ENCODE measurements around the gene PRR5L. TPM values are rescaled to one million over a fixed set of nuclear protein-coding genes. Genes with fewer than 3 reads are reported as not detected.
A peak's percentile ranks its signal among the peaks of the same experiment; 100 is the strongest.

PRR5L gene
- total and polyA plus RNA-seq, 4 donors, result 28.4 to 30.6 (median 29.7) TPM

DNA sequence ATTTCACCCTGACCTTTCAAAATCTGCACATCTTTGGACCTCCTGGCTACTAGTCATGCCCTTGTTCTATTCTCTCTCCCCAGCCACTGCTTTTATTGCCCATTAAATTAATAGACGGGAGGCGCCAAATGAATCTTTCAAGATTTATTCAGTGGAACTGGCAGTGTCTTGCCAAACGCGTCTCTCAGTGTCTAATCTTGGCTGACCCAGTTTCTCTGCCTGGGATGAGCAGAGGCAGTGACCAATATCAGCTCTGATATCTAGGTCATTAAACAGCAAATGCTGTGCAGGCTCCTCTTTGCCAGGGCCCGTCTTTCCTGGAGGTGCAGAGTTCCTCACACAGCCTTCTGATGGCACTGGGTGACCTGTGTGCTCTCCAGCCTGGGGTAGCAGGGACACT, 140.0 kb downstream of the PRR5L start:
- peak in 3 of 6 donors; percentile 33 to 72 (median 59) for DNase-seq (ENCODE audit: low read depth in 4 of 6, low spot score in 6 of 6)
- peaks cover 8% of the 10 kb centered on the region for H3K4me1 ChIP-seq (ENCODE audit: control insufficient read depth, insufficient read depth, low read length)
- no peaks in the 10 kb centered on the region for H3K36me3 ChIP-seq (ENCODE audit: control insufficient read depth, insufficient read depth, low read length)
- no peak overlapping the region for H3K4me3 ChIP-seq (ENCODE audit: low read depth, low read length)
- peak overlapping the region; percentile 37 for H3K27ac ChIP-seq (ENCODE audit: low read depth, low read length)
- 31% methylated on average over 5 of the region's 5 CpGs for WGBS (ENCODE audit: insufficient coverage)
- no peaks in the 10 kb centered on the region for H3K9me3 ChIP-seq (ENCODE audit: control insufficient read depth, insufficient read depth, low read length)
- H3K27me3 ChIP-seq (ENCODE audit: control insufficient read depth, insufficient read depth, low read length), result no peaks in the 10 kb centered on the region

DNA sequence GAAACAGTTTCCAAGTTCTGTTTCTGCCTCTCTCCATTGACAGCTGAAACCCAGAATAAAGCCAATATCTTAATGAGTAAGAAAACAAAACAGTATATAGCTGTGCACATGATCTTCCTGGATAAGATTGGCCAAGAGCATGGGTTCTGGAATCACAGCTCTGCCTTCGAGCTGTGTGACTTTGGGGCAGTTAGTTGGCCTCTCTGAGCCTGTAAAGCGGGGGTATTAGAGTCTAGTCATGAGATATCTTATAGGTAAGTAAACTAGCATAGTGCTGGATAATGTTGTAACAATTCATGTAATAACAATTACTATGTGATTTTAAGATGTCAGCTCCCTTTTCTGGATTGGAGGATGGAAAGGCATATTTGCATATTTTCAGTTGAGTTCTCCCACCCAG, 140.5 kb downstream of the PRR5L start:
- Histone ChIP-seq H3K27me3 (ENCODE audit: control insufficient read depth, insufficient read depth, low read length) (no peaks in the 10 kb centered on the region), H3K4me3 (ENCODE audit: low read depth, low read length) (no peak overlapping the region), H3K4me1 (ENCODE audit: control insufficient read depth, insufficient read depth, low read length) (peaks cover 8% of the 10 kb centered on the region), H3K36me3 (ENCODE audit: control insufficient read depth, insufficient read depth, low read length) (no peaks in the 10 kb centered on the region), H3K9me3 (ENCODE audit: control insufficient read depth, insufficient read depth, low read length) (no peaks in the 10 kb centered on the region), H3K27ac (ENCODE audit: low read depth, low read length) (peak overlapping the region; percentile 37)
- no CpG with 5 or more reads among the region's 2 CpGs for WGBS (ENCODE audit: insufficient coverage)
- no peak for DNase-seq (ENCODE audit: low read depth in 4 of 6, low spot score in 6 of 6)

DNA sequence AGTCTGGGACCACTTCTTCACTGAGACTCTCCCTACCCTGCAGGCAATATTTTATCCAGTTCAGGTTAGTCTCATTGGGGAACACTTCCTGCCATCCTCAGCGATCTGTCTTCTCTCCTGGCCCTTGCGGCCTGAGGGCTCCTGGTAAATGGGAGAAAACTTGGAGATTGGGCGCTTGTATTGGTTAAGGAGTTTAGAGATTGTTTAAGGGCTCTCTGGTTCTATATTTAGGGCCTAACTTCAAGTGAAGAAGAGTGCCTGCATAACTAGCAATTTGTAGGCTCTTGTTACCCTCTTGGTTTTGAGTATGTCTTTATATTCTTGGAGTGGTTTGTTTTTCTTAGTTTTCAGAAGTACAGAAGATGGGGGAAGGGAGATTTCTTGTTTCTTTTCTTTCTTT, 141.3 kb downstream of the PRR5L start:
- H3K27me3 ChIP-seq (ENCODE audit: control insufficient read depth, insufficient read depth, low read length), result no peaks in the 10 kb centered on the region

DNA sequence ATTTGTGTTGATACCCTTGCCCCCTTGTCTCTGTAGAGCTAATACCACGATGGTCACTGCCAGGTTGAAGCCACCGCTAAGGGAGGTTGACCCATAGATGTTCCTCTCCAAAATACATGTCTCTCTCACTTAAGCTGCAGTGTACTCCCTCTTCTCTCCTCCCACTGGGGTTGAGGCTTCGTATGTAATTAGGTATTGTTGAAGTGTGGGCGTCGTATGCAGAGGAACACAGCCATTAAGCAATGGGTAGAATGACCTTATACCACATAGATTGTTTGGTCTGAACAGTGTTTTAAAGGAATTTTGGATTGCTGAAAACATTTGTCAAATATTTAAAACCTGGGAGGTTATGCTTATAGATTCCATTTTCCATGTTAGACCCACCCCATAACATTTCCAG, 142.0 kb downstream of the PRR5L start:
- Histone ChIP-seq H3K27me3 (ENCODE audit: control insufficient read depth, insufficient read depth, low read length) (no peaks in the 10 kb centered on the region), H3K36me3 (ENCODE audit: control insufficient read depth, insufficient read depth, low read length) (no peaks in the 10 kb centered on the region), H3K4me1 (ENCODE audit: control insufficient read depth, insufficient read depth, low read length) (peaks cover 8% of the 10 kb centered on the region), H3K9me3 (ENCODE audit: control insufficient read depth, insufficient read depth, low read length) (no peaks in the 10 kb centered on the region), H3K27ac (ENCODE audit: low read depth, low read length) (no peak overlapping the region), H3K4me3 (ENCODE audit: low read depth, low read length) (no peak overlapping the region)
- DNase-seq (ENCODE audit: low read depth in 4 of 6, low spot score in 6 of 6), result no peak
- WGBS (ENCODE audit: insufficient coverage), result 100% methylated on average over 1 of the region's 5 CpGs

More for the DNA sequence above, 141.3 kb downstream of the PRR5L start:
- Histone ChIP-seq H3K36me3 (ENCODE audit: control insufficient read depth, insufficient read depth, low read length) (no peaks in the 10 kb centered on the region), H3K27ac (ENCODE audit: low read depth, low read length) (no peak overlapping the region), H3K4me3 (ENCODE audit: low read depth, low read length) (no peak overlapping the region), H3K4me1 (ENCODE audit: control insufficient read depth, insufficient read depth, low read length) (peaks cover 8% of the 10 kb centered on the region), H3K9me3 (ENCODE audit: control insufficient read depth, insufficient read depth, low read length) (no peaks in the 10 kb centered on the region)
- no peak for DNase-seq (ENCODE audit: low read depth in 4 of 6, low spot score in 6 of 6)
- 92% methylated on average over 3 of the region's 3 CpGs for WGBS (ENCODE audit: insufficient coverage)

DNA sequence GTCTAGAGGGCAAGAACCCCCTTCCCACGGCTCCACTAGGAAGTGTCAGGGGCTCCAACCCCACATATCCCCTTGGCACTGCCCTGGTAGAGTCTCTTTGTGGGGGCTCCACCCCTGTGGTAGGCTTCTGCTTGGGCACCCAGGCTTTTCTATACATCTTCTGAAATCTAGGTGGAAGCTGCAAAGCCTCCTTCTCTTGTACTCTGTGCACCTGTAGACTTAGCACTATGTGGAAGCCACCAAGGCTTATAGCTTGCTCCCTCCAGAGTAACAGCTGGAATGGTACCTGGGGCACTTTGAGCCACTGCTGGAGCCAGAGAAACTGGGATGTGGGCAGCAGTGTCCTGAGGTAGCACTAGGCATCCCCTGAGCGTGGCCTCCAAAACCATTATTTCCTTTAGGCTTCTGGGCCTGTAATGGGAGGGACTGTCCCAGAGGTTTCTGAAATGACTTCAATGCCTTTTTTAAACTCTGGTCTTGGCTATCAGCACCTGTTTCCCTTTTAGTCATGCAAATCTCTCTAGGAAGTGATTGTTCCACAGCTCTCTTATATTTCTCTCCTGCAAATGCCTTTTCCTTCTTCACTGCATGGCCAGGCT, 145.6 kb downstream of the PRR5L start:
- Histone ChIP-seq H3K4me1 (ENCODE audit: control insufficient read depth, insufficient read depth, low read length) (no peaks in the 10 kb centered on the region), H3K27me3 (ENCODE audit: control insufficient read depth, insufficient read depth, low read length) (no peaks in the 10 kb centered on the region), H3K9me3 (ENCODE audit: control insufficient read depth, insufficient read depth, low read length) (no peaks in the 10 kb centered on the region), H3K27ac (ENCODE audit: low read depth, low read length) (no peak overlapping the region), H3K4me3 (ENCODE audit: low read depth, low read length) (no peak overlapping the region), H3K36me3 (ENCODE audit: control insufficient read depth, insufficient read depth, low read length) (peaks cover 4% of the 10 kb centered on the region)
- DNase-seq (ENCODE audit: low read depth in 4 of 6, low spot score in 6 of 6), result no peak
- 100% methylated on average over 1 of the region's 2 CpGs for WGBS (ENCODE audit: insufficient coverage)

DNA sequence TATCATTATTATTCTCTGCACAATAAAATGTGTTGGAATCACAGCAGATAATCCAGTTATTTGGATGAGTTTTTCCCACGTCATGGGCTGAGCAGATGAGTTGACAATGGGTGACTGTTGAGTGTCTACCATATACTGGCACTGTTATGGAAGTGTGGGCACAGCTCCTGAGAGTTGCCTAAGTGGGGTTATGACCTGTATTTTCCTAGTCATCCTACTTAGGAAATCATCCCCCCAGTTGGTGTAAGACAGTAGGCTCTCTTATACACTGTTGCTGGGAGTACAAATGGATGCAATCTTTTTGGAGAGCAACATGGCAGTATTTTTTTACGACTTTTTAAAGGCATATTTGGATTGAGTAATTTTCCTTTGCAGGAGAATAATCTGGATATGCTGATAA, 147.6 kb downstream of the PRR5L start:
- peaks cover 4% of the 10 kb centered on the region for H3K36me3 ChIP-seq (ENCODE audit: control insufficient read depth, insufficient read depth, low read length)
- no peaks in the 10 kb centered on the region for H3K9me3 ChIP-seq (ENCODE audit: control insufficient read depth, insufficient read depth, low read length)
- no peaks in the 10 kb centered on the region for H3K4me1 ChIP-seq (ENCODE audit: control insufficient read depth, insufficient read depth, low read length)
- DNase-seq (ENCODE audit: low read depth in 4 of 6, low spot score in 6 of 6), result no peak
- no peak overlapping the region for H3K4me3 ChIP-seq (ENCODE audit: low read depth, low read length)
- no peak overlapping the region for H3K27ac ChIP-seq (ENCODE audit: low read depth, low read length)
- no CpG with 5 or more reads among the region's 2 CpGs for whole genome bisulfite sequencing (ENCODE audit: insufficient coverage)
- no peaks in the 10 kb centered on the region for H3K27me3 ChIP-seq (ENCODE audit: control insufficient read depth, insufficient read depth, low read length)

DNA sequence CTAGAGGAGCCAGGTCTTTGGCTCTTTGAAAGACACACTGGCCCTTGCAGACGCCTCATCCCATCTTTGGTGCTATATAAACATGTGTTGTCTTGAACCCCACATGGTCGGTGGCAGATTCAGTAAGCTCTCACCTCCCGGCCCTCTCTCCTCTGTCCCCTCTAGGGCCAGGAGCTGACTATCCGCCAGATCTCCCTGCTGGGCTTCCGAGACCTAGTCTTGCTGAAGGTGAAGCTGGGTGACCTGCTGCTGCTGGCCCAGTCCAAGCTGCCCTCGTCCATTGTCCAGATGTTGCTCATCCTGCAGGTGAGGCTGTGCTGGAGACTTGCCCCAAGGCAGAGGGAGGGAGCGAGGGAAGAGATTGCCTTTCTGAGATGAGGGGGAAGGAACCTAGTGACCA, 150.0 kb downstream of the PRR5L start:
- no peak for DNase-seq (ENCODE audit: low read depth in 4 of 6, low spot score in 6 of 6)
- Histone ChIP-seq H3K4me3 (ENCODE audit: low read depth, low read length) (no peak overlapping the region), H3K36me3 (ENCODE audit: control insufficient read depth, insufficient read depth, low read length) (peaks cover 4% of the 10 kb centered on the region), H3K9me3 (ENCODE audit: control insufficient read depth, insufficient read depth, low read length) (no peaks in the 10 kb centered on the region), H3K27ac (ENCODE audit: low read depth, low read length) (no peak overlapping the region), H3K4me1 (ENCODE audit: control insufficient read depth, insufficient read depth, low read length) (peaks cover 20% of the 10 kb centered on the region), H3K27me3 (ENCODE audit: control insufficient read depth, insufficient read depth, low read length) (no peaks in the 10 kb centered on the region)
- WGBS (ENCODE audit: insufficient coverage), result 94% methylated on average over 6 of the region's 7 CpGs

DNA sequence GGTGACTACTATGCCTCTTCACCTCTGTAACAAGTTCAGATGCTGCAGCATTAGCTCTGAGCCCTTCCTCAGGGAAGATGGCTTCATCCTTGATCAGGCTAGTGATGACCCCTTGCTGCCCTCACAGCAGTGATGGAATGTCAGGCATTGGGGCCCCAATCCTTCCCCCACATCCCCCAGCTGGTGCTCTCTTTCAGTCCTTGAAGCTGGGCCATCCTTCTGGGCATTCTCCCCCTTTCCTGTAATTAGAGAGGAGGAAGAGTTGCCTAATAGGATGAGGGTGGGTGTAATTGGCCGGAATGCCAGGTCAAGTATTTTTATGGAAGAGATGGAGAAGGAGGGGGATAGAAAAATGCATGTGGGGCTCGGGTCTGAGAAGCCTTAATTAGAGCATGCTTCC, 151.4 kb downstream of the PRR5L start:
- 88% methylated on average over 1 of the region's 2 CpGs for WGBS (ENCODE audit: insufficient coverage)

DNA sequence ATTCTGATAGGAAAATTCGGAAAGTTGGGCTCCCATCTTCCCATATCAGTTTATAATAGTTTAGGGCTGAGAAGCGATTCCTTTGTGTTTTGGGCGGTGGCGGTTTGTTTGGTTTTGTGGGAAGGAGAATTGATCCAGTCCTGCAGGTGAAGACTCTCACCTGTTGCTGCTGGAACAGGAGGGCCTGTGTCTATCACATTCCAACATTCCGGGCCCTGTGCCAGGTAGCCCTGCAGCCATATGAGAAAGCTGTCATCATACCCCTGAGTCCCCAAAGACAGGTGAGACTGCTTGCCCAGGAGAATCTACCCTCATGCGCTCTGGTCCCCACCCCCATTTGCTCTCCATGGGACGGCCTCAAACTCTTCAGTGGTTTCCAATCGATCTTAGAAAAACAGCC, 151.9 kb downstream of the PRR5L start:
- DNase-seq (ENCODE audit: low read depth in 4 of 6, low spot score in 6 of 6), result no peak
- peaks cover 30% of the 10 kb centered on the region for H3K4me1 ChIP-seq (ENCODE audit: control insufficient read depth, insufficient read depth, low read length)
- no peaks in the 10 kb centered on the region for H3K27me3 ChIP-seq (ENCODE audit: control insufficient read depth, insufficient read depth, low read length)
- H3K27ac ChIP-seq (ENCODE audit: low read depth, low read length), result no peak overlapping the region
- H3K9me3 ChIP-seq (ENCODE audit: control insufficient read depth, insufficient read depth, low read length), result no peaks in the 10 kb centered on the region
- H3K36me3 ChIP-seq (ENCODE audit: control insufficient read depth, insufficient read depth, low read length), result peaks cover 8% of the 10 kb centered on the region
- H3K4me3 ChIP-seq (ENCODE audit: low read depth, low read length), result no peak overlapping the region
- WGBS (ENCODE audit: insufficient coverage), result 83% methylated on average over 6 of the region's 8 CpGs

More for the DNA sequence above, 151.4 kb downstream of the PRR5L start:
- peaks cover 8% of the 10 kb centered on the region for H3K36me3 ChIP-seq (ENCODE audit: control insufficient read depth, insufficient read depth, low read length)
- H3K9me3 ChIP-seq (ENCODE audit: control insufficient read depth, insufficient read depth, low read length), result no peaks in the 10 kb centered on the region
- H3K27ac ChIP-seq (ENCODE audit: low read depth, low read length), result no peak overlapping the region
- H3K4me3 ChIP-seq (ENCODE audit: low read depth, low read length), result no peak overlapping the region
- DNase-seq (ENCODE audit: low read depth in 4 of 6, low spot score in 6 of 6), result no peak
- H3K27me3 ChIP-seq (ENCODE audit: control insufficient read depth, insufficient read depth, low read length), result no peaks in the 10 kb centered on the region
- H3K4me1 ChIP-seq (ENCODE audit: control insufficient read depth, insufficient read depth, low read length), result peaks cover 29% of the 10 kb centered on the region

DNA sequence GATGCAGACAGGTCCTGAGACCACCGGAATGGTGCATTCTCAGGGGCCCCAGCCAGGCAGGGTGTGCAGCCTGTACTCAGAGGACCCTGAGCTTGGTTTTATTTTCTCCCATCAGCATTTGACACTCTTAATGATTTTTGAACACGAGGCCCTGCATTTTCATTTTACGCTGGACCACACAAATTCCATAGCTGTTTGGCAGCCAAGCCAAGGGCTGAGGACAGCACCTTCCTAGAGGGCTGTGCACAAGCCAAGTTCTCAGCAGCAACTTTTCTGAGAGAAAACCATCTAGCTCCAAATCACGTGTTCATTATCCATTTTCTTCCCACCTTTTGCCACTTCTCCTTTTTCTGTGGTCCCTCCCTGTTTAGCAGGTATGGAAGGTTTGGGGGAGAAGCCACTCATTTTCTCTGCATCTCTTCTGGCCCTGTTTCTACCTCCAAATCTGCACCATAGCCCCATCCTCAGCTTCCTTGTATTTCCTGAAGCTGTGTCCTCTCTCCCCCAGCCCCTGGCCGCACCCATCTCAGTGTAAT, 153.5 kb downstream of the PRR5L start:
- H3K27ac ChIP-seq (ENCODE audit: low read depth, low read length), result peak overlapping the region; percentile 17
- H3K9me3 ChIP-seq (ENCODE audit: control insufficient read depth, insufficient read depth, low read length), result no peaks in the 10 kb centered on the region
- no peaks in the 10 kb centered on the region for H3K27me3 ChIP-seq (ENCODE audit: control insufficient read depth, insufficient read depth, low read length)
- WGBS (ENCODE audit: insufficient coverage), result 66% methylated on average over 4 of the region's 5 CpGs
- DNase-seq (ENCODE audit: low read depth in 4 of 6, low spot score in 6 of 6), result no peak
- peaks cover 11% of the 10 kb centered on the region for H3K36me3 ChIP-seq (ENCODE audit: control insufficient read depth, insufficient read depth, low read length)
- no peak overlapping the region for H3K4me3 ChIP-seq (ENCODE audit: low read depth, low read length)
- peaks cover 44% of the 10 kb centered on the region for H3K4me1 ChIP-seq (ENCODE audit: control insufficient read depth, insufficient read depth, low read length)

Data from spinal cord (tissue), 10 donors.